GM12874 (cell line): ENCODE results near the gene ZNF771.

ENCODE experiments used
- TF ChIP-seq, protein P1 (sequence below): IDR thresholded peaks from 2 replicates; pipeline ENCODE4 v1.5.1; 2011; ENCODE audit warnings: low read depth, mild to moderate bottlenecking, control low read depth, low read length, moderate library complexity; ENCODE audit not compliant: insufficient read depth

Gene ZNF771

DNA sequence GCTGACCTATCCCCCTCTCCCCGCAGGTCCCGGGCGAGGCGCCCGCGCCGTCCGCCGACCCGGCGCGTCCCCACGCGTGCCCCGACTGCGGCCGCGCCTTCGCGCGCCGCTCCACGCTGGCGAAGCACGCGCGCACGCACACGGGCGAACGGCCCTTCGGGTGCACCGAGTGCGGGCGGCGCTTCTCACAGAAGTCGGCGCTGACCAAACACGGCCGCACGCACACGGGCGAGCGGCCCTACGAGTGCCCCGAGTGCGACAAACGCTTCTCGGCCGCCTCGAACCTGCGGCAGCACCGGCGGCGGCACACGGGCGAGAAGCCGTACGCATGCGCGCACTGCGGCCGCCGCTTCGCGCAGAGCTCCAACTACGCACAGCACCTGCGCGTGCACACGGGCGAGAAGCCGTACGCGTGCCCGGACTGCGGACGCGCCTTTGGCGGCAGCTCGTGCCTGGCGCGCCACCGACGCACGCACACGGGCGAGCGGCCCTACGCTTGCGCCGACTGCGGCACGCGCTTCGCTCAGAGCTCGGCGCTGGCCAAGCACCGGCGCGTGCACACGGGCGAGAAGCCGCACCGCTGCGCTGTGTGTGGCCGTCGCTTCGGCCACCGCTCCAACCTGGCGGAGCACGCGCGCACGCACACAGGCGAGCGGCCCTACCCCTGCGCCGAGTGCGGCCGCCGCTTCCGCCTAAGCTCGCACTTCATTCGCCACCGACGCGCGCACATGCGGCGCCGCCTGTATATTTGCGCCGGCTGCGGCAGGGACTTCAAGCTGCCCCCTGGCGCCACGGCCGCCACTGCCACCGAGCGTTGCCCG lies 10.3 kb downstream of the ZNF771 start:
- TF ChIP-seq, protein P1, sequence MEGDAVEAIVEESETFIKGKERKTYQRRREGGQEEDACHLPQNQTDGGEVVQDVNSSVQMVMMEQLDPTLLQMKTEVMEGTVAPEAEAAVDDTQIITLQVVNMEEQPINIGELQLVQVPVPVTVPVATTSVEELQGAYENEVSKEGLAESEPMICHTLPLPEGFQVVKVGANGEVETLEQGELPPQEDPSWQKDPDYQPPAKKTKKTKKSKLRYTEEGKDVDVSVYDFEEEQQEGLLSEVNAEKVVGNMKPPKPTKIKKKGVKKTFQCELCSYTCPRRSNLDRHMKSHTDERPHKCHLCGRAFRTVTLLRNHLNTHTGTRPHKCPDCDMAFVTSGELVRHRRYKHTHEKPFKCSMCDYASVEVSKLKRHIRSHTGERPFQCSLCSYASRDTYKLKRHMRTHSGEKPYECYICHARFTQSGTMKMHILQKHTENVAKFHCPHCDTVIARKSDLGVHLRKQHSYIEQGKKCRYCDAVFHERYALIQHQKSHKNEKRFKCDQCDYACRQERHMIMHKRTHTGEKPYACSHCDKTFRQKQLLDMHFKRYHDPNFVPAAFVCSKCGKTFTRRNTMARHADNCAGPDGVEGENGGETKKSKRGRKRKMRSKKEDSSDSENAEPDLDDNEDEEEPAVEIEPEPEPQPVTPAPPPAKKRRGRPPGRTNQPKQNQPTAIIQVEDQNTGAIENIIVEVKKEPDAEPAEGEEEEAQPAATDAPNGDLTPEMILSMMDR, result 0 out of 2 replicates have a peak, but pooled peaks have one; percentile 6

DNA sequence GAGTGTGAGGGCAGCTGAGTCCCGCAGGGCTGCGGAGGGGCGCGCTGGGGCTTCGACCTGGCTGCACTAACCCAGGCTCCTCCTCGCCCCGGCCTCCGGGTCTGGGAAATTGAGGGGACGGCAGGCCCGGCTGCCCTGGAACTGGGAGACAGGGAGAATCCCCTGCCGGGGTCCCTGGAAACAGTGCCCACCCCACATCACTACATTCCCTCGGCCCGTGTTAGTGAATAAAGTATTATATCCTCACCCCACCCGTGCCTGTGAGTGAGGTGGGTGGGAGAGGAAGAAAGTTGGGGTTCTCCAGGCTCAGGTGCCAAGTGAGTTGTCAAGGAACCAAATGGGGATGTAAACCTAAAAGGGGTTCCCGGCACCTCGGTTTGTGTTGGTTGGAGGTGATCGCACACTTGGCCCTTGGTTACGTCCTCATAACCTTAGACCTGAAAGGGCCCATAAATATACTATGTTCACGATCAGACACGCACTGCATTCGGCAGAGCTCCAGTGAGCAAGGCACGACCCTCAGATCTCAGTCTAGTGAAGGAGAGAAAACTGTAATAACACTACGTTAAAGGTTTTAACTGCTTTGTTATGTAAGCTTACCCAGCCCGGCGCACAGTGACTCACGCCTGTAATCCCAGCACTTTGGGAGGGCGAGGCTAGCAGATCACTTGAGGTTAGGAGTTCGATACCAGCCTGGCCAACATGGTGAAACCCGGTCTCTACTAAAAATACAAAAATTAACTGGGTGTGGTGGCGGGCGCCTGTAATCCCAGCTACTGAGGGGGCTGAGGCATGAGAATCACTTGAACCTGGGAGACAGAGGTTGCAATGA lies 11.2 kb downstream of the ZNF771 start:
- TF ChIP-seq, protein P1, result no peak

DNA sequence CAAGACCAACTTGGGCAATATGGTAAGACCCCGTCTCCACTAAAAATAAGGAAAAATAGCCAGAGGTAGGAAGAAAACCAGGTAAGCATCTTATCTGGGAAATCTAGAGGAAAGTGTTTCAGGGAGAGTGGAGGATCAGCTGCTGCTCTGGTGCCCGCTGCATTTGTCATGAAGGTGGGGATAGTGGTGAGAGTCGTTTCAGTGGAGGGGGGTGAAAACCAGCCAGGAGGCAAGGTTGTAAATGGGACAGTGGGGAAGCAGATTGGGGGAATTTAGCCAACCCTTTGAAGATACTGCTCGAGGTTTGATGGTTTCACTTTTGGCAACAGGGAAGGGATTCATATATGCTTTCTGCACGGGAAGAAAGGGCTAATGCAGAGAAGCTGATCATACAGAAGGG lies 13.6 kb downstream of the ZNF771 start:
- TF ChIP-seq, protein P1, result no peak

DNA sequence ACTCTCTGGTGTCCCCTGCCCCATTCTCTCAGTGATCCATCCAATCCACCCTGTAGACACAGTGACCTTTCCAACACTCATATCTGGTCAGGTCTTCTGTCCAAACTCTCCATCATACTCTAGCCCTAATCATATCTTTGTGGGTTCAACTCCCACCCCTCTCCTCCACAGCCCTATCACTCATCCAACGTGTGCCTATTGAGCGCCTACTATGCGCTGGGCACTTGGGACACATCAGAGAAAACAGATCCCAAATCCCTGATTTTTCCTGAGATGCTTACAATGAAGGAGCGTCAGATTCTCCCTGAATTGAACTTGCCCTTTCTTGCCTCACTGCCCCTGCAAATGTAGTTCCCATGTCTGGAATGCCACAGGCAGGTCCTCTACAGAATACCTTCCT lies 20.6 kb downstream of the ZNF771 start:
- TF ChIP-seq, protein P1, result no peak

DNA sequence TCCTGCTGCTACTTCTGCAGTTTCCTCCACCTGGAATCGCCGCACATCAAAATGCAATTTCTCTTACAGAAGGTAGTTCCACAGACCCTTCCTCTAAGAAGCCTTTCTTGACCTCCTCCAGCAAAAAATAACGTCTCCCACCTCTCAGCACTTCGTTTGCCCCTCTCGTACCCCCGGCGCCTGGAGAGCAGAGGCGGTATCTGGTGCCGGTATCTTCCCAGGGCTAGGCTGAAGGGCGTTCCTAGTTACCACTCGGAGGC lies 21.9 kb downstream of the ZNF771 start:
- TF ChIP-seq, protein P1, result no peak

DNA sequence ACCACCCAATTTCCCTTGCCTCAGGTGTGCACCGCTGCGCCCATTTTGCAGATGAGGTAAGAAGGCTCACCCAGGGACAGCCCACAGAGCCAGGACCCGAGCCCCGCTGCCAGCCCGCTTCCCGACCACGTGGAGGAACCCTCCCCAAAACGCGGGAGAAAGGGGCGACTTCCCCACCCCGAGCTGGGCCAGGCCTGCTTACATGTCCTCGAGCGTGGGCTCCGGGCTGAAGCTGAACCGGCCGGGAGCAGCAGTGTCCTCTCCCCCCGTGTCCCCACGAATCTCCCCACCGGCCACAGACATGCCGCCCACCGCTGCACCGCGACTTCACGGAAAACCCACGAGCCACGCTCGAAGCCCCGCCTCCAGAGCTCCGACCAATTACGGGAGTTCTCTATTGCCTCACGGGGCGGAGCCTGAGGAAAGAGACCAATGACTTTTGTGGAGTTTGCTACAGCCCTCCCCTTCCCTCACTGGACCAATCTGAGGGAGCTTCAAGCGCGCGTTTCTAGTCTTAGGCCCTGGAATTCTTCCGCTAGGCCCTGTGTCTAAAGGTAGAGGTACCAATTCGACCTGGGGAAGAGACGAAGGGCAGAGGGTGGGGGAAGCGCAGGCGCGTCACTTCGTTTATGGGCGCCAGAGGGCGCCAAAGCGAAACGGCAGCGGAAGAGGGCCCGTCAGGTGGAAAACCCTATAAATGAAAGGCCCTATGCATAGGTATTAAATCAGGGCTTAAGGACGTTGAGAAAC lies 22.4 kb downstream of the ZNF771 start, which contains the start of gene DCTPP1:
Gene DCTPP1 (minus strand): TSS at position 353 of the 750 bp plus-strand sequence. CDS start 50 bp downstream, at position 303.
- TF ChIP-seq, protein P1, result peak; percentile 80
